VCaP (cell line): ENCODE results near the gene SLX4IP.

Experiments
- H3K27ac ChIP-seq: fragments of 450-650 bp; 2 replicates; pipeline ENCODE4 v1.5.1; 2017
- TF ChIP-seq, protein P1 (sequence below): fragments of 450-650 bp; conservative IDR thresholded peaks from 2 replicates; pipeline ENCODE4 v1.5.1; 2017; ENCODE audit warnings: mild to moderate bottlenecking, moderate library complexity

SLX4IP gene

DNA sequence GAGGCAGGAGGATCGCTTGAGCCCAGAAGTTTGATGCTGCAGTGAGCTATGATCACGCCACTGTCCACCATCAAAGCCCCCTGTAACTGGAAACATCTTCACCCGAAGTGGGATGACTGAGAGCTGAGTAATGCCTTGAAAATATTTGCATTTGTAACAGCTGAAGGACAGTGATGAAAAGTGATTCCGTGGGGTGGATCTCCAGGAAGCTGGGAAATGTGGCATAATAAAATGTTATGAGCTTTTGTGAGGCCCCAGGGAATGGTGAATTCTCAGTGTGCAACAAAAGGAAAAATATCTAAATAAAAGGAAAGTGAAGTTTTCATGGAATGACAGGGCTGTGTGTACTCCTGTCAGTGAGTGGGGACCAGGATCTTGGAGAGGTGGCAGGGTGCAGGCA, 146.7 kb downstream of the SLX4IP start:
- H3K27ac ChIP-seq, result no peak overlapping the region
- TF ChIP-seq, protein P1, sequence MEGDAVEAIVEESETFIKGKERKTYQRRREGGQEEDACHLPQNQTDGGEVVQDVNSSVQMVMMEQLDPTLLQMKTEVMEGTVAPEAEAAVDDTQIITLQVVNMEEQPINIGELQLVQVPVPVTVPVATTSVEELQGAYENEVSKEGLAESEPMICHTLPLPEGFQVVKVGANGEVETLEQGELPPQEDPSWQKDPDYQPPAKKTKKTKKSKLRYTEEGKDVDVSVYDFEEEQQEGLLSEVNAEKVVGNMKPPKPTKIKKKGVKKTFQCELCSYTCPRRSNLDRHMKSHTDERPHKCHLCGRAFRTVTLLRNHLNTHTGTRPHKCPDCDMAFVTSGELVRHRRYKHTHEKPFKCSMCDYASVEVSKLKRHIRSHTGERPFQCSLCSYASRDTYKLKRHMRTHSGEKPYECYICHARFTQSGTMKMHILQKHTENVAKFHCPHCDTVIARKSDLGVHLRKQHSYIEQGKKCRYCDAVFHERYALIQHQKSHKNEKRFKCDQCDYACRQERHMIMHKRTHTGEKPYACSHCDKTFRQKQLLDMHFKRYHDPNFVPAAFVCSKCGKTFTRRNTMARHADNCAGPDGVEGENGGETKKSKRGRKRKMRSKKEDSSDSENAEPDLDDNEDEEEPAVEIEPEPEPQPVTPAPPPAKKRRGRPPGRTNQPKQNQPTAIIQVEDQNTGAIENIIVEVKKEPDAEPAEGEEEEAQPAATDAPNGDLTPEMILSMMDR, result no peak

DNA sequence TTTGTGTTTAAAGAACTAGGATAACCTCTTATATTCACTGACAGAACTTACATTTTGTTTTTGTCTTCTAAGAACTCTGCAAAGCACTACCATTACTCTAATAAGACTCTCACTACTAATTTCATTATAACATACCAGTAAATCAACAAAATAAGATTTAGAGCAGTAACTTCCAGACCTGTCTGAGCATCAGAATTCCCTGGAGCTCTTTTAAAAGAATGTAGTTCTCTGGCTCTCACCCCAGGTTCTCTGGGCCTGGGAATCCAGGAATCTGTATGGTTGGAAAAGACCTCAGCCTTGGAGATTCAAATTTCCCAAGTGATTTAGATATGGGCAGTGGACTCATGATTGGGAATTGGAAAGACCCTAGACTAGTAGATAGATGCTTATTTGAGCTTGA, 149.3 kb downstream of the SLX4IP start:
- TF ChIP-seq, protein P1, result no peak
- H3K27ac ChIP-seq, result no peak overlapping the region

DNA sequence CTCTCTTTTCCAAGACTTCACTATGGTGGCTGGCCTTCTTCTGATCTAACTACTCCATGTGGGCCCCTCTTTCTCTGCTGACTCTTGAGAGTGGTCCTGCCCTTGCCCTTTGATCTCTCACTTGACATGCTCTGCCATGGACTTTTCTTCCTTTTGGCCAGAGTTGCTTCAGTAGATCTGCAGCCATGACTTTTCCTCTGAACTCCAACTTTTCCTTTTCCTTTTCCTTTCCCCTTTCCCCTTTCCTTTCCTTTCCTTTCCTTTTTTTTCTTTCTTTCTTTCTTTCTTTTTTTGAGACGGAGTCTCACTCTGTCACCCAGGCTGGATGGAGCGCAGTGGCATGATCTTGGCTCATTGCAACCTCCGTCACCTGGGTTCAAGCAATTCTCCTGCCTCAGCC, 150.2 kb downstream of the SLX4IP start:
- TF ChIP-seq, protein P1, result no peak
- no peak overlapping the region for H3K27ac ChIP-seq

DNA sequence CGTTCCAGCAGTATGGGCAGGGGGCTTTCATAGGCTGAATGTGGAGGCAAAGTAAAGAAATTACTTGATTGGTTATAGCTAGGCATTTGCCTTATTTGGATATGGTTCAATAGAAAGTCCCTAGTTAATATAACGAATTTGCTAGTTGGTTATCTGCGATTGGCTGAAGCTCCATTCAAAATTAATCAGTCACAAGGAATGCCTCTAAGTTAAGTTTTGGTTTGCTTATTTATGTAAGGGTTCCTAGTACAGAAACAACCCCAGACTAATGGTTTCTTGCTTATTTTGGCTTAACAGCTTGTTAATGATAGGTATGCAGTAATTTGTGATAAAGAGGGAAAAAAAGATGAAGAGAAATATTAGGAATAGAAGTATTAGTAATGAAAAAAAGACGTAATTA, 151.2 kb downstream of the SLX4IP start:
- no peak overlapping the region for H3K27ac ChIP-seq
- TF ChIP-seq, protein P1, result no peak

DNA sequence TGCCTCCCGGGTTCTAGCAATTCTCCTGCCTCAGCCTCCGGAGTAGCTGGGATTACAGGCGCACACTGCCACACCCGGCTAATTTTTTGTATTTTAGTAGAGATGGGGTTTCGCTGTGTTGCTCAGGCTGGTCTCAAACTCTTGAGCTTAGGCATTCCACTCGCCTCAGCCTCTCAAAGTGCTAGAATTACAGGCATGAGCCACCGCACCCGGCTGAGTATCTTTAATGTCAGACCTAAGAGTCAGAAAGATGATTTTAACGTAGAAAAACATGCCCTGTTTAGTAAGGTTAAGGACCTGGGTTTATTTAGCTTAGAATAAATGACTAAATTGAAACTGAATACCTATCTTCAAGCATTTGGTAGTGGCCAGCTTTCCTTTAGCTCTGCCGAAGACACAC, 155.3 kb downstream of the SLX4IP start:
- peak overlapping the region; percentile 61 for H3K27ac ChIP-seq

DNA sequence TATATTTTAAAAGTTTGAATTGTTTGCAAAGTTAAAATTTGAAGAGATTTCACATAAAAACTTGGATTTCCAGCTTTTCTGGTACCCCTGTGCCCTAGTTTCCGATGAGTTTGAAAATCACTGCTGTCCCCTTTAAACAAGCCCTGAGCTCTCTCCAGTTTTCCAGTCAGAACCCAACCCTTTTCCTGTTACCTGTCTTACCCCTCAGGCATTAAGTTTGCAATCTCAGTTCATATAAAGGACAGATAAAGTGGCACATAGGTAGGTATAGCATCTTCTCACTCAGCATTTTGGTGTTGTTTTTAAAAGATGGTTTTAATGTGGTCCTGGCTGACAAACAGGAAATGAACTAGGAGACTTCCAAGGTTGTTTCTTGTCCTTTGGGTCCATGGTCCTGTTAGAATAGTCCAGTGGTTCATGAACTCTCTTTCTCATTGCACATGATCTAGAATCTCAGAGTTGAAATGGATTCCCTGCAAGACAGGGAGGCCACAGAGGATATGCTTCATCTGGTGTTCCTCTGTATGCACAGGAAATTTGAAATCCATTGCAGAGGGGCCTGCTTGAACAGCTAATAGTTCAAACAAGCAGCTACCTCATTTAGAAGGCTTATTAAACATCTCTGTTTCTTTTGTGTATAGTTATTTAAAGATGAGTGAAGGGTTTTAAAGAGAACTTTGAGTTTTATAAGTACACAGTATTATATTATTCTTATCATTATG, 156.0 kb downstream of the SLX4IP start:
- TF ChIP-seq, protein P1, result no peak
- peak overlapping the region; percentile 61 for H3K27ac ChIP-seq

DNA sequence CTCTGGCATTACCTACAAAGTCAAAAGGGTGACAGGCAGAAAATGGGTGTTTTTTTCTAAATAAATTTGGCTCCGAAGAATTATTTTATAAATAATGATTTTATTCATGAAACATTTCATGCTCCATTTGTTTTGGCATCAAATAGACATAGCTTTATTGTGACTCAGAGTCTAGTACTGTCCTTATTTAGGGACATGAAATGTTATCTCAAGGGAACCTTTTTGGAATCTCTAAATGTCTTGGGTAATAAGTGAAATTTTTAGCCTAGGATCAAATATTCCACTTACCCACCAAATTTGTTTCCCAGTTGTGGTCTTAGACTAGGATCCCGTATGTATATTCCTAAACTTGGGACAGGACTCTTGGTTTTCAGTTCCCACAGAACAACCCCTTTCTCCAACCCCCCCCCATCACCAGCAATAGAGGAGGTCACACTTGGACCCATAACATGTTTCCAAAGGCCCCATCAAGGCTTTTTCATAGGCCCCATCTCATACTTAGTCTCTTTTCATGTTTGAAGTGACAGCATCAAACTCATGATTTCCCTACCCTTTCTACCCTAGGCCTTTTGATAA, 156.9 kb downstream of the SLX4IP start:
- TF ChIP-seq, protein P1, result no peak
- peak overlapping the region; percentile 61 for H3K27ac ChIP-seq

DNA sequence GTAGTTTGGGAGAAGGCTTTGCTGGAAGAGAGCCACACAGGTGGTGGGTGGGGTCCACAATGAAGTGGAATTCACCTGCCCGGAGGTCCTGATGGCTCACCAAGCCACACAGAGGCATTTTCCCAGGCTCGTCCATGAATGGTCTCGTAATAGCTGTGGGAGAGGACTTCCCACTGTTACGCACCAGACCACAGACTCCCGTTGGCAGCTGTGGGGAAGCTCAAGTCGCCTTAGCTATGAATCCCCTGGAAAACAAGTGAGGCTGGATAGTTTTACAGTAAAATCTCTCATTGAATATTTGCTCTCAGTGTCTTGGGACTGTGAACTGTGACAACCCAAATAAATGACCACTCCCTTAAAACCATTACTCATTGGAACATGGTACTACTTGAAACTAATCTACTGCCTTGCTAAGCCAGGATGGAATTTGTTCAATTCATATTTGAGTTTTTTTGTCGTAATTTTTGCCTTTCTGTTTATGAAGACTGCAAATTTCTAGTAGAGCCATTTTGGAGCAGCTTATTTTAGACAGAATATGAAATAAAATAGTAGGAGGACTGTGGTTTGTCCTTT, 159.3 kb downstream of the SLX4IP start:
- TF ChIP-seq, protein P1, result no peak
- peak overlapping the region; percentile 27; the same call in 1 of the 2 replicates for H3K27ac ChIP-seq
